Ascending aorta (tissue), 2 donors: ENCODE data around the gene ARHGAP42. TPM values are rescaled to one million over a fixed set of nuclear protein-coding genes. Genes with fewer than 3 reads are reported as not detected.
A peak's percentile ranks its signal among the peaks of the same experiment; 100 is the strongest.

ENCODE experiments used
- DNase-seq, 2 donors: peaks; one replicate each; pipeline ENCODE4 v3.0.0-alpha.2; 2019; ENCODE audit warnings: low spot score in 2 of 2
- H3K27ac ChIP-seq, 2 donors: fragments of 200-600 bp; sonication (generic); one replicate each; pipeline ENCODE4 v1.5.1; 2016 to 2017; ENCODE audit warnings: mild to moderate bottlenecking in 1 of 2
- H3K27me3 ChIP-seq: fragments of 200-600 bp; sonication (generic); one replicate; pipeline ENCODE4 v1.5.1; 2017
- H3K36me3 ChIP-seq, 2 donors: fragments of 200-600 bp; sonication (generic); one replicate each; pipeline ENCODE4 v1.5.1; 2016
- H3K4me1 ChIP-seq, 2 donors: fragments of 200-600 bp; sonication (generic); one replicate each; pipeline ENCODE4 v1.5.1; 2016 to 2017; ENCODE audit warnings: mild to moderate bottlenecking in 1 of 2
- H3K4me3 ChIP-seq, 2 donors: fragments of 200-600 bp; sonication (generic); one replicate each; pipeline ENCODE4 v1.5.1; 2016 to 2017; ENCODE audit warnings: mild to moderate bottlenecking in 1 of 2
- H3K9me3 ChIP-seq, 2 donors: fragments of 200-600 bp; sonication (generic); one replicate each; pipeline ENCODE4 v1.5.1; 2016
- CTCF ChIP-seq, 3 experiments: fragments of 200-600 bp in 2 of 3; fragments of 450-650 bp in 1 of 3; sonication (generic) in 2 of 3; IDR thresholded peaks; one replicate each; pipeline ENCODE4 v1.5.1; 2016 to 2019; ENCODE audit warnings: antibody characterized with exemption in 3 of 3, mild to moderate bottlenecking in 1 of 3, moderate library complexity in 1 of 3
- intact Hi-C: fragments of 100-400 bp; cut with DNase I; formaldehyde crosslinking; loops from one replicate; pipeline ENCODE4 v1.15.1; 2023
- total RNA-seq: library from RNA; depleted of rRNA; stranded (reverse); fragments of >200 nt; gene quantifications from one replicate; pipeline ENCODE4 v1.1.0, GENCODE V29; 2016

The ARHGAP42 gene
- total RNA-seq, 1 donor from 2014 or later: 4.7 TPM

GRCh38 chr11:100925935-100926334, 238.8 kb downstream of the ARHGAP42 start:
- H3K9me3 ChIP-seq: no peaks in the 10 kb centered on the region
- H3K4me3 ChIP-seq: no peak overlapping the region
- no peak for TF ChIP-seq CTCF (IDR thresholded peaks at IDR 0.05)
- H3K27ac ChIP-seq: no peak overlapping the region
- DNase-seq: no peak
- no peaks in the 10 kb centered on the region for H3K4me1 ChIP-seq
- intact Hi-C loops: no loop called here
- no peaks in the 10 kb centered on the region for H3K36me3 ChIP-seq
- H3K27me3 ChIP-seq: no peaks in the 10 kb centered on the region

GRCh38 chr11:100927579-100927978, 240.5 kb downstream of the ARHGAP42 start:
- no peak for DNase-seq
- Histone ChIP-seq H3K4me3 (no peak overlapping the region), H3K27me3 (no peaks in the 10 kb centered on the region), H3K9me3 (no peaks in the 10 kb centered on the region), H3K36me3 (no peaks in the 10 kb centered on the region), H3K4me1 (no peaks in the 10 kb centered on the region), H3K27ac (no peak overlapping the region)
- no peak for TF ChIP-seq CTCF (IDR thresholded peaks at IDR 0.05)
- intact Hi-C loops: no loop called here

GRCh38 chr11:100928426-100928825, 241.3 kb downstream of the ARHGAP42 start:
- Histone ChIP-seq H3K36me3 (no peaks in the 10 kb centered on the region), H3K4me1 (no peaks in the 10 kb centered on the region), H3K9me3 (no peaks in the 10 kb centered on the region), H3K4me3 (no peak overlapping the region), H3K27ac (no peak overlapping the region), H3K27me3 (no peaks in the 10 kb centered on the region)
- no peak for TF ChIP-seq CTCF (IDR thresholded peaks at IDR 0.05)
- intact Hi-C loops: no loop called here
- DNase-seq: no peak

GRCh38 chr11:100929377-100929776, 242.3 kb downstream of the ARHGAP42 start:
- Histone ChIP-seq H3K36me3 (no peaks in the 10 kb centered on the region), H3K27me3 (no peaks in the 10 kb centered on the region), H3K4me3 (no peak overlapping the region), H3K9me3 (no peaks in the 10 kb centered on the region), H3K4me1 (no peaks in the 10 kb centered on the region), H3K27ac (no peak overlapping the region)
- intact Hi-C loops: no loop called here
- TF ChIP-seq CTCF (IDR thresholded peaks at IDR 0.05): no peak
- DNase-seq: no peak

GRCh38 chr11:100930185-100930778, 243.2 kb downstream of the ARHGAP42 start:
- intact Hi-C loops: loop anchor here (5.0 kb wide), 1 partner anchor 353 kb away; no protein-coding TSS in a partner anchor
- Histone ChIP-seq H3K27ac (no peak overlapping the region), H3K4me1 (no peaks in the 10 kb centered on the region), H3K4me3 (no peak overlapping the region), H3K9me3 (no peaks in the 10 kb centered on the region), H3K27me3 (no peaks in the 10 kb centered on the region), H3K36me3 (no peaks in the 10 kb centered on the region)
- peak; percentile 39 to 66 (median 60) for TF ChIP-seq CTCF (IDR thresholded peaks at IDR 0.05)
- no peak for DNase-seq
